HL-60/S4 treated with retinoic acid at 250 ng/mL for 4 days and 3 days (cell line): ENCODE data around the gene SOBP.
"Not testable (repeated sequence)": the region's sequence is repeated elsewhere in the genome, so short reads cannot be mapped to it uniquely, and the experiment has no call there.

Source experiments
- in situ Hi-C: fragments of 300-500 bp; cut with MboI; formaldehyde crosslinking; loops from 2 replicates; pipeline ENCODE4 v1.7.0; 2022; ENCODE audit warnings: low sequenced_read_pairs

The SOBP gene

DNA sequence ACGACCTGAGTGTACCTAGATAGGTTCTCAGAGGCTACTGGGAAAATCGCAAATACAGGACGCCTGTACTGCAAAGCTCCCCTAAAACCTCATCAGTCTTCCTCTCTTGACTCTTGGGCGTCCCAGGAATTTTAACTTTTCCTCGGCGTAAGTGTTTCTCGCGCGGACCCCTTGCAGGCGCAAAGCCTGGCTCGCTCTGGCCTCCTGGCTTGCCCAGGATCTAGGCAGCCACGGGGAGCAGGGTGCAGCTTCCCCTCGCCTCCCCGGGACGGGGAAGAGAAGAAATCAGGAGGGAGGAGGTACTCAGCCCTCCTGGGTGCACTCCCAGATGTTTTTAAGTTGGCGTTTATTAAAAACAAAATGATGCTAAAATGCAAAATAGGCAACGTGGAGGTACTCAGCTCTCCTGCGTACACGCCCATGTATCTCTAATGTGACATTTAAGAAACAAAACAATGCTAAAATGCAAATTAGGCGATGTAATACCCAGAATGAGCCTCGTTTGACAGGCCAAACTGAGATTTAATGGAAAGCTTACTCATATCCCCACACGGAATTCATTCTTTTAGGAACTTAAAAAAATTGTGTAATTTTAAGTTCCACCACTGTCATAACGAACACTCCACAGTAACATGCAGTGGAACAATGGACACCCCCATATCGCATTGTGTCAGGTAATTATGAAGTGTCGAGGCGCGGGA, 1.6 kb upstream of the SOBP start:
- in situ Hi-C loops: no loop called here

DNA sequence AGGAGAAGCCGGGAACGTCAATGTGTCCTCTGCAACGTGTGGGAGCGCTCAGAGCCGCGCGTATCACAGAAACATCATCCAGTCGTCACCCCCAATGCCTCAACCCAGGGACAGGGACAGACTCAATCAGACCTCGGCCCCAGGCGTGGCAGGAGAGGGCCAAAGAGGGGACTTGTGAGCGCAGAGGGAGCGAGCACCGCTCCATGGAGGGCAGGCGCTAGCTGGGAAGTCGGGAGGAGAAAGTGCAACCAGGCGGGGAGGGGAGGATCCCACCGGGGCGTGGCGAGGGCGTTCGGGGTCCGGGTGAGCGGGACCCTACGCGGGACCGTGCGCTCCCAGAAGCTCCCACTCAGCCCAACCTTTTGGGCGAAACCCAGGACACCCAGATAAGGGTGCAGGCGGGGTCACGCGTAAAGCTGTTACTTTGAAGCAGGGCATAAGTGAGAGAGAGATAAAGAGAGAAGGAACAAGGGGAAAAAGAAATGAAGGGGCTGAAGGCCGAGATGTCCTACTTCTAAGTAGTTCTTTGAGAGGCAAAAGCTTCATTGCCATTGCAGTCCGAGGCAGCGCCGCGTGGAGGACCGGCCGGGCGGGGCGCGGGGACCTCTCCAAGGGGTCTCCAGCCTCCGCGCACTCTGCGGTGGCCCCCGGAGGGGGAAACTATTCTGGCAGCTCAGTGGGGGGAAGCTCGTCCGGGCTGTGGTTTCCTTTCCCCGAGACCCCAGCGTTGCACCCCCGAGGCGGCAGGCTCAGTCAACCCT, 862 bp upstream of the SOBP start:
- in situ Hi-C loops: no loop called here

DNA sequence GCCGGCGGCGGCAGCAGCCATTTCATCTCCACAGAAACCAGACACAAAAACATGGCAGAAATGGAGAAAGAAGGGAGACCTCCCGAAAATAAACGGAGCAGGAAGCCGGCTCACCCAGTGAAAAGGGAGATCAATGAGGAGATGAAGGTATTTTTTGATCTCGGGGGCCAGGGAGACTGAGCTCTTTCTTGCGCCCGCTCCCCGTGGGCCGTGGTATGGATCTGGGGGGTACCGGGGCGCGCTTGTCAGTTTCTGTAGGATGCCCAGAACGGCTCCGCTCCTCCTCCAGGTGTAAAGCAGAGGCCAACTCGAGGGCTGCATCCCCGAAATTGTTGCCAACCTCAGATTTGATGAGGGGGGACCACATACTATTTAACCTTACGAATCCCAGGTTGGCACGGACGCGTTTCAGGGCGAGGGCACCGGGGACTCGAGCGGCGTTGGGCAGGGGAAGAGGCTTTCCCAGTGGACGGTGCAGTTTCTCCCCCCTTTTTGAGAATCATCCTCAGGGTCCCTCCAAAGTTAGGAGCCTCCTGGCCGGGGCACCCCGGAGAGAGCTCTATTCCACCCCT, 735 bp downstream of the SOBP start:
- in situ Hi-C loops: no loop called here

DNA sequence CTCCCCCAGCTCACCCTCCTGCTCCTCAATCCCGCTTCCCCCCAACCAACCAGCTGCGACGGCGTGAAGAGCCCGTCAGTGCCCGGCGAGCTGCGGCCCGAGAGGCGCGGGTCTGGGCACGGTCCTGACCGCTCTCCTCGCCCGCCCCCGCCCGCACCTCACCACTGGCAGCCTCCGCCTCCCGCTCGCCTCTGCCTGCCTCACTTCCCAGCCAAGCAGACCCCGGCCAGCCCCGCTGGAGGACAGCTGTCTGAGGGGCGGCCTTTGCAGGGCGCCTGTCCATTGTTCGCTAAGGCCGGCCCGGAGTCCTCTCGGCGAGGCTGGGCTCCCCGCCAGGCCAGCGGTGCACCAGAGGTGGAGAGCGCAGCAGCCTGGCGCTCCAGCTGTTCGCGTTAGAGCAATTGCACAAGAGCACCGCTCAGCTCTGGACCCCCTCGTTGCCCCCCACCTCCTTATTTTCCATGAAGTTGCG, 1.3 kb downstream of the SOBP start:
- in situ Hi-C loops: no loop called here

DNA sequence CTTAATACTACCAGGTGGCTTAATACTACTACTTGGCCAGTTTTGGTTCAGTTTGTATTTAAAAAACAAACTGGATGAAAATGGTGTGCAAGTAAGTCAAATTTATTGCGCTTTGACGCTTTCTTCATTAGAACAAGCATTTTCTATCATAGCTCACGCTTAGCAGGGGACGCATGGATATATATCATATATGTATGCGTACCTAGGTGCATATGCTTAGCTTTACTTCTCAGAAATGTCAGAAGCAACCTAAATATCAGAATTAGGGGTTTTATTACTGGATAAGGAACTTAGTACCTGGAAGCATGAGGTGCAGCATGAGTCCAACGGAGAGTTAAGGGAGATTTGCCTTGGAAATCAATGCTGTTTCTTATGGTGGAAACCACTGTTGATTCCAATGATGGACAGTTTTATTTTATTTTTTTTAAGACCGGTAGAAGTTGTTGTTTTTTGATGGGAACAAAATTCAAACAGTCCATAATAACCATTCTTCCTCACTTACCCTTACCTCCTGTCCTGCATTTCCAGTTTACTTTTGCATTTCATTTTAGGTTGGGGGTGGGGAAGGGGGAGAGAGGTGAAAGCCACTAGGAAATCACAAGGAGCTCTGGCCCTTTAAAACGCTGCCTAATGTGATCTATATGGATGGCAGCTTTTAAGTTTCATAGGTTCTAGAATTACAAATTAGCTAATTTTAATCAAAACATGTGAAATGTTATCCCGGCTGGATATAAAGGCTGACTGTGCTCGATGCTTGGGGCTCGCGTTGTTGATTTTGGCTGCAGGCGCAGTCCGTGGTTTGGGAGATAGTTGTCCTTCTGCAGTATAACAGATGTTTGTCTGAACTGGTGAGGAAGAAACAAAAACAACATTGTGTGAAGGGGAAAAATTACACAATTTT, 2.1 kb downstream of the SOBP start:
- in situ Hi-C loops: no loop called here

DNA sequence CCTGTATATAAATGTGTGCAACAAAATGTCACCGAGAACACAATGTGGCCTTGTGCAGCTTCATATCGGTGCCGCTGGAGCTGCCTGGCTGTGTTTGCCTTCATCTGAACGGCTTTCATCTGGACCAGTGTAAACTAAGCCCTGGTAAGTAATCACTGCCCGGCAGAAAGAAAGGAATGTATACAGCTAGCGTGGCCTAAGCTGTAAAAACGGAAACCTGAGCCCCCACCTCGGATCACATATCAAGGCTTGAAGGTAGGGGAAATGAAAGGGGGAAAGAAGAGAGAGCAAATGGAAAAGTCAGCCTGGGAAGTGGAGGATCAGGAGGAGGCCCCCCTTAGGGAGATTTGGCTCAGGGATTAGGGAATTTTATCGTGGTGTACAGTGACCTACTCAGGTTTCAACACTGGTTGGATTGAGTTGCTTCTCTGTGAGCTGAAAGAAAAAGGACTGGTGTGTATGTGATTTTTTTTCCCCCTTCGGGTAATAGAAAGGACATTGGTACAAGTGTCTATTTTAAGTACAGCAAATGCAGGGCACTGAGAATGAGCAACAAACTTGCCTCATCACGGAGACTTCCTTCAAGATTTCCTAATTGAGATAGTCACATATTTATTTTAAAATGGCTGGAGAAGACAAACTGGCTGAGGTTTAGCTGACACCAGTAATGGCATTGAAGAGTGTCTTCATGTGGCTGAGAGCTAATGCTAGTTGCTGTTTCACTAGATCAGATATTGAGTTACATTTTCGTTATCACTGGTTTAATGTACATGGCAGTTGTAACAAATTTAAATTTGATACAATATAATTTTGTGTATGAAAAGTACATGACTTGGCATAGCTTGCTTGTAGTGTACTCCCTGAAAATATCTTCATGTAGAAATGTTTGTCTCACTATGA, 3.5 kb downstream of the SOBP start:
- in situ Hi-C loops: no loop called here

DNA sequence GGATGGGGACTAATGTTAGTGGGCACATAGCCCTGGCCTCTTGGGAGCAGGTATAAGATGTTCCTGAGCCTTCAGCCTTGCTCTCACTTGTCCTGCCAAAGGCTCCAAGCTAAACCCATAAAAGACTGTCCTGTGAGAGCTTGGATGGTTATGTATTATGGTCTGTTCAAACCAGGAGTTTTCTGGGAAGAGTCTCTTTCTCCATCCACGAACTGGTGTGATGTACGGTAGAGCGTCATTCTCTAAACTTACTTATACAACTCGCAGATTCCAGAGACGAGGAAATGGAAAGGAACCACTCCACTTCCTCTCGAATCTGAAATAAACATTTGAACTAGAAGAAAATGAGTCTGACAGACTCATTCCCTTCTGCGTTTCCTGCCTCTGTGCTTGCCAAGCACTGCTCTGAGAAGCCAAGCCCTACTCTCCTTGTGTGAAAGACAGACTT, 5.3 kb downstream of the SOBP start:
- in situ Hi-C loops: no loop called here

DNA sequence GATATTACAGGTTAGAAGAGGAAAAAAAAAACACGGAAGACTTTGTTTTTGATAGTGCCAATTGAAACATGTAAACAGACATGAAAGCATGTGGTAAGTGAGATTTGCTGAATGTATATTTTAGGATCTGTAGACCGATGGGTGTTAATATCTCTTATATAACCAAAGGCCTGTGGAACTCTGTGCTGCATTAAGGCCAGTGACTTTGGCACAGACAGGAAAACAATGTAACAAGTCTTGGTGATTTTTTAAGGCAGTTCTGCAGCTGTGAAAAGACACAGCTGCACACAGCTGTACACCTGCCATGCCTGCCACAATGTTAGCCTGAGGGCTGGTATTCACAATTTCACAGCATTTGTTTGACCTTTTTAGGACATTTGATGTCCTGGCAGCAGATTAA, 6.1 kb downstream of the SOBP start:
- in situ Hi-C loops: no loop called here

DNA sequence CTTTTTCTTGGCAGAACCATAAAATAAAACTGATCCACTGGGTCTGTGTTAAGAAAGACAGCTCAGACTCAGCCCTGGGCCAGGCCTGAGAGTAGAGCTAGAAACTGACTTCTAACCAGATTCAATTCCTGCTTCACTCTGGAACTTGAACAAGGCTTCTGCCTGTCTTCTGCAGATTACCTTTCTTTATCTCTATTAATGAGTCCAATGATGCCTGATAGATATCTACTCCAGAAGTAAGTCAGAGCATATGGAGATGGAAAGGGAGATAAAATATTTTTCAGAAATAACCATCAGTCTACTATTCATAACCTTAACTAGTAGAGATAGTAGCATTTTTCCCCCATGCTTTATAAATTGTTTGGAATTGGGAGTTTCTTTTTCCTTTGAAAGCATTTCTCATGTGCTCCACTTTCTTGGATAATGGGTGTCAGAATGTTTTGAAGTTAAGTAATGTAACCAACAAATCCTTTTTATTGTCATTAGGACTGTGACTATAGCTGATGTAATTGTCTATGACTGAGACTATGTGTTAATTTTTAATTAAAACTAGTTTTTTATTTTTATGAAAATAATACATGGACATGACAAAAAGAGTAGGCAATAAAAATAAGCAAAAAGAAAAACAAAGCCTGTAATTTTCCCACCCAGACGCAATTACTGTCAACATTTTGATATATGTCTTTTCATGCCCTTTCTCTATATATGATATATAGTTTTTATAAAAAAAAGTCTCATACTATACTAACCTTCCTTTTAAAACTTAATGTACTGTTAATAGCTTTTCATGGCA, 7.2 kb downstream of the SOBP start:
- in situ Hi-C loops: no loop called here

DNA sequence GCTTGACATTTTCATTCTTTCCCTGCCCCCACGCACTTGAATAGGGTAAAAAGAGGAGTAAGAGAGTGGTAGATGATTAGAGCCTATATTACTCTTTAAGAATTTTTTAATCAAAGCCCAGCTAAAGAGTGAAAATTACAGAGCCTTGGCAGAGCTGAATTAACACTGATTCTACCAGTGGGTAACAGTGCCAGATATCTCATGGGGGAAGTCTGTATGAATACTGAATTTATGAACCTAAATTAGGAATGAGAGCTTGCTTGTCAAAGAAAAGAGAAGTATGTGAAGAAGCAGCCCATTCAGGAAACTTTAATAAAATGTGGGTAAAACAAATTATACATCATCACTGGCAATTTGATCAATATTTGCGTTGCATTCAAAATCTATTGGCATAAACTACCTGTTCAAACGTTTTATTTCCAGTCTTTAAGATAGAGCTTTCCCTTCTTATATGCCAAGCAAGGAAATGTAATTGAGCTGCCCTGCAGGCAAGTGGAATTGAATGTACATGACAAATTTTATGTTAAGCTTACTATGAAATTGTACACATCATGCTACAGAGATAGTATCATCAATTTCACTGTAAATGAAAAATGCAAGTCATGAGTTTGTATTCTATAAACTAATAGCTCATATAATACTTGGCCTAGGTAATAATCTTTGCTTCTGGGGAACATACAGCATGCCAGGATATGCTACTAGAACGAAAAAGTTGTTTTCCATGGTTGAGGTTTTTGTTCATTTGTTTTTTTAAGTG, 14.5 kb downstream of the SOBP start:
- in situ Hi-C loops: no loop called here

DNA sequence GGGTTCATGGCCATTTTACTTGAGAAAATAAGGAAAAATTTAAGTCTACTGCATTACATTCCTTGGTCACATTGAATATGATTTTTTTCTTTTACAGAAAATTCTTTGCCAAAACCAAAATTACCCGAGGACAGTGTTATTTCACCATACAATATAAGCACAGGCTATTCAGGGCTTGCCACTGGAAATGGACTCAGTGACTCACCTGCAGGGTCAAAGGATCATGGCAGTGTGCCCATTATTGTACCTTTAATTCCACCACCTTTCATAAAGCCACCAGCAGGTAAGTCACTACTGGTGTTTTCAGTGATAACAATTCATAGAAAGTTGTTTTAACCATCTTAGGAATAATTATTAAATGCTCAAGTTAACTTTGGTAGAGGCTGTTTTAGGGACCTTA, 16.2 kb downstream of the SOBP start:
- in situ Hi-C loops: no loop called here

DNA sequence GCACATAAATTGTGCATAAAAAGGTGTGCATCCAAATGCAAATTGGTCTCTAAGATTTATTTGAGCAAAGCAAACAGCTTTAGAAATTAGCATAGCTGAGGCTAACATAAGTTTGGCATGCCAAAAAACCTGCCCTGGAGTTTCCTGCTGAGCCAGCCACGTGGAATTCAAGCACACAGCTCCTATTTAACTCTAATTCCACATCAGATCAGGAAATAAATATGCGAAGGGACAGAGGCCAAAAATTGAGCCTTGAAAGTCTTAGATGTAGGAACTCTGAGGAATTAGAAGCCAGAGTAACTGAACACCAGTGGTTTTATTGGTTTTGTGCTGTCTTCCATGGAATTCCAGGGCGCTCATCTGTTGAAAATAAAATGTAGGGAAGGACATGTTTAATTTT, 19.6 kb downstream of the SOBP start:
- in situ Hi-C loops: no loop called here

DNA sequence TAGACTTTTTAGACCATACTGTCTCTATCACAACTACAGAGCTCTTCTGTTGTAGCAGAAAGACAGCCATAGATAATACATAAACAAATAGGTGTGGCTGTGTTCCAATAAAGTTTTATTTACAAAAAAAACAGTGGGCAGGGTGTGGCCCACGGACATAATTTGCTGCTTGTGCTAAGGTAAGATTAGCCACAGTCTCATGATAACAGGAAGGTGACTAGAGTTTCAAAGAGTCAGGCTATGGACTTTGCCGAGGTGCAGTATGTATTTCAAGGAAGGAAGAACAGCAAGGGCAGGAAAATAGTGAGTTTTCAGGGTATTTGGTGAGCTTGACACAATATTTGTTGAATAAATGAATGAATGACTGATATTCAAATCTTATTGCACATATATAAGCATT, 20.2 kb downstream of the SOBP start:
- in situ Hi-C loops: no loop called here

DNA sequence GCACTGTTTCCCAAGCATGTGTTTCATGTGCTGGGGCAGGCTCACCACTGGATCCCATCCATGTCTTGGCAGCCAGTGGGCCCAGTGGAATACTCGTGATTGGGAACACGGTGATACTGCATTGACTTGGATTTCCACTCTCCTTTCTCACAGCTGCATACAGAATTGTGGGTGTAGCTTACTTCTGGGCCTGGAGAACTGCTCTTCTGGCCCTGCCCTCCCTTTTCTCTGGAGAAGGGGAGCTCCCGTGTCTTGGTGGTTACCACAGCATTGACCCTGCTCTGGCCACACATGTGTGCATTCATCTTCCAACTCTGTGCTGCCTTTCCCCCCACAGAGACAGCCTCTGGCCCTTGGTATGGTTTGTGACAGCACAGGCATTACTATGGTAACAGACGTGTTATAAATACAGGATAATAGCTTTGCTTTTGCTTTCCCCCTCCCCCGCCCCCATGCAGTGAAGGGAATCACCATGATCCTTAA, 21.6 kb downstream of the SOBP start:
- in situ Hi-C loops: no loop called here

DNA sequence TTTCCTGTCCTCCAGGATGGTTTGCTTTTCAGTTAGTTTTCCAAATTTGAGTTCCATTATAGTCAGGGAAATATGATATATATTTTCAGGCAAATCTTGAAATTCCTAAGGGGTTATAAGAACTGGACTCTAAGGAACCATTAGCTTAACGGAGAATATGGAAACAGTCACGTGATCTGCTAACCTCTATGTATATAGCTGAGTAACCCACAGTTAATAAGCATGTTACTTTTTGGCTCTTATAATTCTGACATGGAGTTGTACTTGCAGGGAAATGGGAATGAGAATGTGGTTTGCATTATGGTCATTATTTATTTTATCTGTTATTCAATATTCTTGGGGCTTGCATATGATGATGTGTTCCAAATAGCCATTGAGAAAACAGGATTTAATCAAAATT, 23.3 kb downstream of the SOBP start:
- in situ Hi-C loops: no loop called here

DNA sequence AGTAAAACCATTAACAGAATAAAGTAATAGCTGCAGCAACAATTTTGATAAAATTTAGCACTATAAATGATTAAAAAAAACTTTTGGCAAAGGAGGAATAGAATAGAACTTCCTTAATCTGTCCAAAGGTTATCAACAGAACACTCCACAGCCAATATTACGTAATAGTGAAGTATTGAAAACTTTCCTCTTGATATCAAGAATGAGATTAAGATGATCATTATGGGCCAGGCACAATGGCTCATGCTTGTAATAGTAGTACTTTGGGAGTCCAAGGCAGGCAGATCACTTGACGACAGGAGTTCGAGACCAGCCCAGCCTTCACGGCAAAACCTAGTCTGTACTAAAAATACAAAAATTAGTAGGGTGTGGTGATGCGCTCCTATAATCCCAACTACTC, 26.0 kb downstream of the SOBP start:
- in situ Hi-C loops: no loop called here

DNA sequence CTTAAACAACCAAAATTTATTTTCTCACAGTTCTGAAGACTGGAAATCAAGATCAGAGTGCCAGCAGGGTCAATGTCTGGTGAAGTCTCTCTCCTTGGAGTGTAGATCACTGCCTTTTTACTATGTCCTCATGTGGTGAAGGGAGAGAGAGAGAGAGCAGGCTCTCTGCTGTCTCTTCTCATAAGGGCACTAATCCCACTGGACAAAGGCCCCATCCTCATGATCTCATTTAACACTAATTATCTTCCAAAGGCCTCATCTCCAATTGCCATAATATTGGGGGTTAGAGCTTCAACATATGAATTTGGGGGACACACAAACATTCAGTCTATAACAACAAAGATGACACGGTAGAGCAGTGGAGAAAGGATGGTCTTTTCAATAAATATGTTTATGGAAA, 27.4 kb downstream of the SOBP start:
- in situ Hi-C loops: no loop called here

DNA sequence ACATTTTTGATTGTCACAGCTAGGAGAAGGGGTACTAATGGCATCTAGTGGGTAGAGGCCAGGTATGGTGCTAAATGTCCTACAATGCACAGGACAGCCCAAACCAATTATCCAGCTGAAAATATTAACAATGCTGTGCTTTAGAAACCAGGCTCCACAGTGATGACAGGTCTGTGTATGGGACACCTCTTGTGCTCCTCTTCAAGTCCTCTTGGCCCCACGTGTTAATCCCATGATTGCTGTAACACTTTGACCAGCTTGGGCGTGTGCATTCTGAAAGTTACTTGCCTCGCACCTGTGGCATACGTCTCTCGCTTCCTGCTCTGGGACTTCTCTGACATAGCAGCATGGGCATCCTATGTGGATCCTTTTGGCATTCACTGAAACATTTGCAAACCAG, 29.3 kb downstream of the SOBP start:
- in situ Hi-C loops: not testable (repeated sequence)
